Esophagus squamous epithelium (tissue), 5 donors: ENCODE results near the gene CMTM8. TPM values are rescaled to one million over a fixed set of nuclear protein-coding genes. Genes with fewer than 3 reads are reported as not detected.
A peak's percentile ranks its signal among the peaks of the same experiment; 100 is the strongest.
"Not testable (repeated sequence)": the region's sequence is repeated elsewhere in the genome, so short reads cannot be mapped to it uniquely, and the experiment has no call there.

ENCODE experiments used
- DNase-seq: peaks from one replicate; lab custom pipeline; 2025; lab: John Stamatoyannopoulos, UW
- H3K27ac ChIP-seq, 4 donors: fragments of 200-600 bp; sonication (generic); one replicate each; pipeline ENCODE4 v1.5.1; 2016 to 2019; ENCODE audit warnings: mild to moderate bottlenecking in 1 of 4
- H3K27me3 ChIP-seq, 4 donors: fragments of 200-600 bp; sonication (generic); 1 replicate in 3 of 4; 2 replicates in 1 of 4; pipeline versions ENCODE4 v1.5.1 to v1.6.0; 2017 to 2021; ENCODE audit warnings: antibody characterized with exemption in 1 of 4
- H3K36me3 ChIP-seq, 3 donors: fragments of 200-600 bp; sonication (generic); one replicate each; pipeline ENCODE4 v1.5.1; 2016 to 2019
- H3K4me1 ChIP-seq, 3 donors: fragments of 200-600 bp; sonication (generic); one replicate each; pipeline ENCODE4 v1.5.1; 2017 to 2019
- H3K4me3 ChIP-seq, 4 donors: fragments of 200-600 bp; sonication (generic); 1 replicate in 3 of 4; 2 replicates in 1 of 4; pipeline ENCODE4 v1.5.1; 2016 to 2019; ENCODE audit warnings: mild to moderate bottlenecking in 2 of 4, moderate library complexity in 1 of 4
- H3K9me3 ChIP-seq, 3 donors: fragments of 200-600 bp; sonication (generic); one replicate each; pipeline ENCODE4 v1.5.1; 2016 to 2019
- POLR2A ChIP-seq, 4 donors: fragments of 450-650 bp; IDR thresholded peaks; one replicate each; pipeline ENCODE4 v1.6.1; 2017; ENCODE audit warnings: antibody characterized with exemption in 4 of 4, mild to moderate bottlenecking in 4 of 4, moderate library complexity in 3 of 4
- WGBS, 2 donors: methylation state at CpG; one replicate each; pipeline ENCODE4 v1.1.5; 2018; 5-methylcytosine and 5-hydroxymethylcytosine counted together
- intact Hi-C: fragments of 100-400 bp; cut with DNase I; formaldehyde crosslinking; loops from one replicate; pipeline ENCODE4 v1.15.0; 2022
- total RNA-seq, 4 donors: library from RNA; depleted of rRNA; stranded (reverse); fragments of >200 nt; gene quantifications; one replicate each; pipeline ENCODE4 v1.1.0, GENCODE V29; 2016
- TF ChIP-seq, protein P1 (sequence below), 6 experiments: fragments of 450-650 bp in 4 of 6; fragments of 200-600 bp in 2 of 6; sonication (generic) in 2 of 6; IDR thresholded peaks; one replicate each; pipeline ENCODE4 v1.5.1; 2016 to 2019; ENCODE audit warnings: antibody characterized with exemption in 6 of 6, mild to moderate bottlenecking in 4 of 6, moderate library complexity in 4 of 6
- donor health status: DM: yes; HTN: yes; CAD: no.

CMTM8 gene, protein sequence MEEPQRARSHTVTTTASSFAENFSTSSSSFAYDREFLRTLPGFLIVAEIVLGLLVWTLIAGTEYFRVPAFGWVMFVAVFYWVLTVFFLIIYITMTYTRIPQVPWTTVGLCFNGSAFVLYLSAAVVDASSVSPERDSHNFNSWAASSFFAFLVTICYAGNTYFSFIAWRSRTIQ
- total RNA-seq: 1 to 10 TPM; 3.8 to 7.4 (median 4.3) TPM

DNA sequence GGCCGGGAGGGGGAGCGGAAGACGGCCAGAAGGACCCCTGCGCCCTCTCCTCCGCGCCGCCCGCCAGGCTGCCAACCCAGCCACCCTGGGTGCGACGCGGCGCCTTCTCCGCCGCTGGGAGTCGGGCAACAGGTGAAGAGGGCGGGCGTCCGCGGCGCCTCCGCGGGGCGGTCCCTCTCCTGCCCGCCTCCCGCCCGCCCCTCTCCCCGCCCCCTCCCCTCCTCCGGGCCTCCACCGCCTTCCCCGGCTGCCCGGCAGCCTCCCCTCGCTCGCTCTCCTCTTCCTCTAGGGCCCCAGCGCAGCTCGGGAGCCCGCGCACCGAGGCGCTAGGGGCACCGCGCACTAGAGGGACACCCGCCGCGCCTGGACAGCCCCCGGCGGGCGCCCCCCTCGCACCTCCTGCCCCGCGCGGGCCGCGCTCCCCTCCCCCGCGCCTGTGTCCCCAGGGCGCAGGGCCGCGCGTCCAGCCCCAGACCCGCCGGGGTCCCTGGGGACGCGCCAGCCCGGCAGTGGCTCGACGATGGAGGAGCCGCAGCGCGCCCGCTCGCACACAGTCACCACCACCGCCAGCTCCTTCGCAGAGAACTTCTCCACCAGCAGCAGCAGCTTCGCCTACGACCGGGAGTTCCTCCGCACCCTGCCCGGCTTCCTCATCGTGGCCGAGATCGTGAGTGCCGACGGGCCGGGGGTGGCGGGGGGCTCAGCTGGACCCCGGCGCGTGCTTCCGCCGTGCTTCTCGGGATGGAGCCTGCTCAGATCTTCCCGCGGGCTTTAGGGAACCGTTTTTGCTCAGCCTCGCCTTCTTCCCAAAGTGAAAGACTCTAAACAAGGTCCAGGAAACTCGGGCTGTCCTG lies at the start of gene CMTM8:
Gene CMTM8 (plus strand): TSS at position 228 of the 854 bp plus-strand sequence. CDS start 293 bp downstream, at position 521.
- Histone ChIP-seq H3K36me3 (no peaks in the 10 kb centered on the region), H3K27ac (peak within 1 kb of the TSS; percentile 56 to 77 (median 69)), H3K4me1 (peaks cover 5 to 28% (median 6%) of the 10 kb centered on the region in 3 donors), H3K9me3 (peaks cover 0 to 10% (median 0%) of the 10 kb centered on the region in 3 donors), H3K27me3 (peaks cover 0 to 22% (median 0%) of the 10 kb centered on the region in 4 donors), H3K4me3 (peak within 1 kb of the TSS; percentile 60 to 88 (median 78))
- intact Hi-C loops: no loop called here
- peak in 1 of 4 donors; percentile 23 for TF ChIP-seq POLR2A (IDR thresholded peaks at IDR 0.05)
- TF ChIP-seq, protein P1, sequence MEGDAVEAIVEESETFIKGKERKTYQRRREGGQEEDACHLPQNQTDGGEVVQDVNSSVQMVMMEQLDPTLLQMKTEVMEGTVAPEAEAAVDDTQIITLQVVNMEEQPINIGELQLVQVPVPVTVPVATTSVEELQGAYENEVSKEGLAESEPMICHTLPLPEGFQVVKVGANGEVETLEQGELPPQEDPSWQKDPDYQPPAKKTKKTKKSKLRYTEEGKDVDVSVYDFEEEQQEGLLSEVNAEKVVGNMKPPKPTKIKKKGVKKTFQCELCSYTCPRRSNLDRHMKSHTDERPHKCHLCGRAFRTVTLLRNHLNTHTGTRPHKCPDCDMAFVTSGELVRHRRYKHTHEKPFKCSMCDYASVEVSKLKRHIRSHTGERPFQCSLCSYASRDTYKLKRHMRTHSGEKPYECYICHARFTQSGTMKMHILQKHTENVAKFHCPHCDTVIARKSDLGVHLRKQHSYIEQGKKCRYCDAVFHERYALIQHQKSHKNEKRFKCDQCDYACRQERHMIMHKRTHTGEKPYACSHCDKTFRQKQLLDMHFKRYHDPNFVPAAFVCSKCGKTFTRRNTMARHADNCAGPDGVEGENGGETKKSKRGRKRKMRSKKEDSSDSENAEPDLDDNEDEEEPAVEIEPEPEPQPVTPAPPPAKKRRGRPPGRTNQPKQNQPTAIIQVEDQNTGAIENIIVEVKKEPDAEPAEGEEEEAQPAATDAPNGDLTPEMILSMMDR (IDR thresholded peaks at IDR 0.05): no peak
- no peak for DNase-seq
- no CpG with 5 or more reads among the region's 96 CpGs for WGBS, 2 donors

DNA sequence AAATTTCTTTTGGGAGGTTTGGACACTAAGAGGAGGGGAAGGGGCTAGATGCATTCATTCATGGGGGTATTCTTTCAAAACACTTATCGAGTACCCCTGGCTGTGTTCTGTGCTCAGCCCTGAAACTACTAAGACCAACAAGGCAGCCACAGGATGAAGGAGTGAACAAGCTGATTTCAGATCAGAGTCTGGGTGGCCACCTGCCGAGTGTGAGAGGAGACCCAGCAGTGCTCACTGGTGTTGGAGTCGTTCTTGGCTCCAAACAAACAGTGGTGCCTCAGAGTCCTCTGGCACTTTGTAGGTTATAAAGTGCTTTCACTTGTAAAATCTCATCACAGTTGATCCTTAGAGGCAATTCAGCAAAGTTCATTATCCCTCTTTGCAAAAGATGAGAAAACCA lies 48.8 kb upstream of the CMTM8 start:
- H3K9me3 ChIP-seq: no peaks in the 10 kb centered on the region
- no peak for DNase-seq
- 62 to 73% methylated on average over 3 of the region's 3 CpGs for WGBS, 2 donors
- H3K4me1 ChIP-seq: no peaks in the 10 kb centered on the region
- no peak overlapping the region for H3K4me3 ChIP-seq
- no peak for TF ChIP-seq POLR2A (IDR thresholded peaks at IDR 0.05)
- TF ChIP-seq, protein P1 (IDR thresholded peaks at IDR 0.05): no peak
- peaks cover 0 to 6% (median 0%) of the 10 kb centered on the region in 4 donors for H3K27me3 ChIP-seq
- no peak overlapping the region for H3K27ac ChIP-seq
- H3K36me3 ChIP-seq: no peaks in the 10 kb centered on the region
- intact Hi-C loops: loop anchor here (10.0 kb wide), 1 partner anchor 105 kb away; no protein-coding TSS in a partner anchor

DNA sequence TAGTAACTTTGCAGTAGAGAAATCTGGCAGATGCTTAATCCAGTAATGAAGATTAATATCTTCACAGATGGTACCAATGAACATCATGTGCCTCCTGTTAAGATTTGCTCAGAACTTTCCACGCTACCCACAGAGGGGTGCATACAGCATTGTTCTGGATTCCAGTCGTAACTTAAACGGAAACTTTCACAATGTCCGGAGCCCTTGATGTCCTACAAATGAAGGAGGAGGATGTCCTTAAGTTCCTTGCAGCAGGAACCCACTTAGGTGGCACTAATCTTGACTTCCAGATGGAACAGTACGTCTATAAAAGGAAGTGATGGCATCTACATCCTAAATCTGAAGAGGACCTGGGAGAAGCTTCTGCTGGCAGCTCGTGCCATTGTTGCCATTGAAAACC lies 47.9 kb upstream of the CMTM8 start:
- 69 to 75% methylated on average over 5 to 6 of the region's 6 CpGs for WGBS, 2 donors
- H3K4me1 ChIP-seq, H3K4me3 ChIP-seq, intact Hi-C loops, H3K9me3 ChIP-seq, H3K27ac ChIP-seq, H3K36me3 ChIP-seq, H3K27me3 ChIP-seq, DNase-seq: not testable (repeated sequence)

DNA sequence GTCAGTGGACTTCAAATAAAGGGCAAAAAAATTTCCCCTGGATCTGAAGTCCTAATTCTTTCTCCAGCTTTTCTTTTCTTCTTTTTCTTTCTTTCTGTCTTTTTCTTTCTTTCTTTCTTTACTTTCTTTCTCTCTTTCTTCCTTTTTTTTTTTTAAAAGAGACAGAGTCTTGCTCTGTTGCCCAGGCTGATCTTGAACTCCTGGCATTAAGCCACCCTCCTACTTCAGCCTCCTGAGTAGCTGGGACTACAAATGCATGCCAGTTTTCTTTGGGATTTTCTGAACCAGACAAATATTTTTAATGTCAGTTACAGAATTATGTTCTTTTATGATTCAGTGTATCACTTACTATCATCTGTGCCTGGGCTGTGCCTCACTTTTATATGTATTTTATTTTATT lies 45.4 kb upstream of the CMTM8 start:
- H3K4me3 ChIP-seq: no peak overlapping the region
- H3K27ac ChIP-seq: no peak overlapping the region
- TF ChIP-seq POLR2A (IDR thresholded peaks at IDR 0.05): no peak
- TF ChIP-seq, protein P1 (IDR thresholded peaks at IDR 0.05): no peak
- no peaks in the 10 kb centered on the region for H3K9me3 ChIP-seq
- no peak for DNase-seq
- intact Hi-C loops: no loop called here
- H3K27me3 ChIP-seq: no peaks in the 10 kb centered on the region
- no peaks in the 10 kb centered on the region for H3K4me1 ChIP-seq
- H3K36me3 ChIP-seq: no peaks in the 10 kb centered on the region

DNA sequence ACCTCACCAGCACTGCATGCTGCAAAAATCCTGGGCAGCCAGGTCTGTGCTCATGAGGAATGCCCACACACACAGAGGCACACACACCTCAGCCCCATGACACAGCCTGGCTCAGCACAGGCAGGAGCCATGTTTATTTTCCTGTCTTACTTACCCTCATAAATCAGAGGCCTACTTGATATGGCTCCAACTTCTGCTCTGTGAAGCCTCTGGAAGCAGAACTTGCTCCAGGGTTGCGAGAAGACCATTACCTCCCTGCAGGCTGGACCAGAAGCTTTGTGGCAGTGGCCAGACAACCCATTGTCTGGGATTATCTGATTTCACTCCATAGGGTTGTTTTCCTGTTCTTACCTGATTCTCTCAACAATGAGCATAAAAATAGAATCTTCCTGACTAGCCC lies 43.8 kb upstream of the CMTM8 start:
- H3K36me3 ChIP-seq: no peaks in the 10 kb centered on the region
- DNase-seq: no peak
- no peak overlapping the region for H3K4me3 ChIP-seq
- peaks cover 0 to 9% (median 0%) of the 10 kb centered on the region in 4 donors for H3K27me3 ChIP-seq
- intact Hi-C loops: no loop called here
- no peaks in the 10 kb centered on the region for H3K4me1 ChIP-seq
- TF ChIP-seq POLR2A (IDR thresholded peaks at IDR 0.05): no peak
- TF ChIP-seq, protein P1 (IDR thresholded peaks at IDR 0.05): no peak
- H3K9me3 ChIP-seq: no peaks in the 10 kb centered on the region
- H3K27ac ChIP-seq: no peak overlapping the region
- 67 to 88% methylated on average over 1 of the region's 1 CpG for WGBS, 2 donors
